ENCODE results near the gene MED14.

DNA sequence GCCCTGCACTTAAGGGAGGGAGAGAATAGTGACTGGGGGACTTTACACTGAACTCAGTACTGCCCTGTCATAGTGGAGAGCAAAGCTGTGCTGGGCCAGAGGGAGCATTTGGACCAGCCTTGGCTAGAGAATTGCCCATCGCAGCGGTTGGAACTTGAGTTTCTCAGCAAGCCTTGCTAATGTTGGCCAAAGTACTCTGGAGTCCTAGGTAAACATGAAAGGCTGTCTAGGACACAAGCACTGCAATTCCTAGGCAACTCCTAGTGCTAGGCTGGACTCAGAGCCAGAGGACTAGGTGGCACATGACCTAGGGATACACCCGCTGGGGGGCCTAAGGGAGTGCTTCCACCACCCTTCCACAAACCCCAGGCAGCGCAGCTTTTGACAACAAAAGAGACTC, 15.0 kb downstream of the MED14 start:
- no peak for TF ChIP-seq EZH2 (IDR thresholded peaks at IDR 0.05; ENCODE audit: insufficient read depth, poor library complexity, severe bottlenecking)
- no peak for TF ChIP-seq EZH2phosphoT487 (IDR thresholded peaks at IDR 0.05; ENCODE audit: insufficient read depth, low read depth)
